Ovary (tissue), 3 donors: ENCODE measurements around the gene COG6.

ENCODE experiments used
- CTCF ChIP-seq, 3 donors: fragments of 450-650 bp in 2 of 3; fragments of 200-600 bp in 1 of 3; IDR thresholded peaks; one replicate each; pipeline versions ENCODE4 v1.5.1 to v1.8.0; 2016 to 2022; ENCODE audit warnings: antibody characterized with exemption in 3 of 3, mild to moderate bottlenecking in 1 of 3
- EP300 ChIP-seq: sonication (generic); formaldehyde crosslinking; IDR thresholded peaks from one replicate; pipeline ENCODE4 v1.6.1; 2017; ENCODE audit warnings: antibody characterized with exemption
- donor health status: DM: no; HTN: no; CAD: no.

DNA sequence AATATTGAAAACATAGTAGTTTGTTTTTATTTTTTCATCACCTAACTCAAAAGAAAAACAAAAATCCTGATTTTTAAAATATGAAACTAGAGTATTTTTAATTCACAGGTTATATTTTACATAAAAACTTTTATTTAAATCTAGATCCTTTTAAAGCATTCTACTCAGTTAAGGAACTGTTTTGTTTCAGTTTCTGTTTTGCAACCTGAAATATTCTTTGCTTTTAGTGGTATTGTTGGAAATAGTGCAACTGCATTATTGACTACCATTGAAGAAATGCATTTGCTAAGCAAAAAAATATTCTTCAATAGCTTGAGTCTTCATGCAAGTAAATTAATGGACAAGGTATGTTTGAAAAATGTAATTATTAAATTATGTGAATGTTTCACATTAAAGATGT, 43.8 kb downstream of the COG6 start:
- TF ChIP-seq CTCF (IDR thresholded peaks at IDR 0.05) (no peak), EP300 (no peak)
